Central memory CD8-positive, alpha-beta T cell (primary cell): ENCODE results near the gene PRIM1.
"Not testable (repeated sequence)": the region's sequence is repeated elsewhere in the genome, so short reads cannot be mapped to it uniquely, and the experiment has no call there.

Source experiments
- ATAC-seq: fragments of 150-1000 bp; cut with Tn5 transposase; replicated peaks from 2 replicates; pipeline ENCODE4 v1.10.0; 2022; ENCODE audit warnings: mild to moderate bottlenecking, moderate FRiP score, moderate number of reproducible peaks; ENCODE audit not compliant: poor library complexity, severe bottlenecking; ENCODE audit errors: extremely low read depth
- DNase-seq, 2 donors: peaks; one replicate each; pipeline ENCODE4 v3.0.0; 2021; ENCODE audit warnings: low spot score in 2 of 2
- H3K27ac Mint-ChIP-seq: one replicate; pipeline ENCODE4 v1.8.0; 2022; ENCODE audit warnings: low read depth, mild to moderate bottlenecking, moderate library complexity, mixed read lengths
- H3K27me3 Mint-ChIP-seq: one replicate; pipeline ENCODE4 v1.8.0; 2022; ENCODE audit warnings: mixed read lengths
- H3K36me3 Mint-ChIP-seq: one replicate; pipeline ENCODE4 v1.8.0; 2022; ENCODE audit warnings: mild to moderate bottlenecking, moderate library complexity, mixed read lengths; ENCODE audit not compliant: insufficient read depth
- H3K4me1 Mint-ChIP-seq: one replicate; pipeline ENCODE4 v1.8.0; 2022; ENCODE audit warnings: mixed read lengths
- H3K4me3 Mint-ChIP-seq: one replicate; pipeline ENCODE4 v1.8.0; 2022; ENCODE audit warnings: mild to moderate bottlenecking, moderate library complexity, mixed read lengths
- H3K9me3 Mint-ChIP-seq: one replicate; pipeline ENCODE4 v1.8.0; 2022; ENCODE audit warnings: mixed read lengths

PRIM1 gene

GRCh38 chr12:56751712-56752598, at the start of gene PRIM1:
PRIM1 (minus strand) TSS chr12:56752323; CDS start chr12:56752298, 25 bp downstream.
- ATAC-seq = peak; percentile 74
- Mint-ChIP-seq H3K9me3 (no peaks in the 10 kb centered on the region), H3K4me3 (peak within 1 kb of the TSS; percentile 92), H3K27me3 (no peaks in the 10 kb centered on the region), H3K4me1 (peaks cover 25% of the 10 kb centered on the region), H3K27ac (peak within 1 kb of the TSS; percentile 92), H3K36me3 (peaks cover 19% of the 10 kb centered on the region)
- DNase-seq = peak; percentile 65 to 68

GRCh38 chr12:56800221-56800620, 48.1 kb upstream of the PRIM1 start:
- no peaks in the 10 kb centered on the region for H3K36me3 Mint-ChIP-seq
- H3K4me3 Mint-ChIP-seq = no peak overlapping the region
- H3K27me3 Mint-ChIP-seq = no peaks in the 10 kb centered on the region
- no peak overlapping the region for H3K27ac Mint-ChIP-seq
- no peaks in the 10 kb centered on the region for H3K9me3 Mint-ChIP-seq
- DNase-seq (no peak), ATAC-seq (no peak)
- no peaks in the 10 kb centered on the region for H3K4me1 Mint-ChIP-seq

- H3K9me3 Mint-ChIP-seq, DNase-seq, H3K36me3 Mint-ChIP-seq, H3K27me3 Mint-ChIP-seq, H3K4me1 Mint-ChIP-seq, H3K27ac Mint-ChIP-seq, ATAC-seq, H3K4me3 Mint-ChIP-seq: not testable (repeated sequence)
These were observed 47.2 kb upstream of the PRIM1 start for GRCh38 chr12:56799345-56799744.

- H3K27me3 Mint-ChIP-seq = peaks cover 13% of the 10 kb centered on the region
- not testable (repeated sequence) for ATAC-seq, H3K4me3 Mint-ChIP-seq, H3K27ac Mint-ChIP-seq, H3K4me1 Mint-ChIP-seq, DNase-seq, H3K36me3 Mint-ChIP-seq, H3K9me3 Mint-ChIP-seq
These were observed 43.7 kb upstream of the PRIM1 start for GRCh38 chr12:56795791-56796190.

- H3K4me1 Mint-ChIP-seq, H3K36me3 Mint-ChIP-seq, H3K27ac Mint-ChIP-seq, DNase-seq, ATAC-seq, H3K9me3 Mint-ChIP-seq: not testable (repeated sequence)
- H3K27me3 Mint-ChIP-seq = peaks cover 20% of the 10 kb centered on the region
- peak overlapping the region; percentile 29 for H3K4me3 Mint-ChIP-seq
These were observed 43.0 kb upstream of the PRIM1 start for GRCh38 chr12:56795046-56795562.

- not testable (repeated sequence) for H3K36me3 Mint-ChIP-seq
These were observed 41.0 kb upstream of the PRIM1 start for GRCh38 chr12:56793124-56793523.

GRCh38 chr12:56792678-56793077, 40.6 kb upstream of the PRIM1 start:
- Mint-ChIP-seq H3K27ac (no peak overlapping the region), H3K4me1 (no peaks in the 10 kb centered on the region), H3K36me3 (no peaks in the 10 kb centered on the region), H3K9me3 (no peaks in the 10 kb centered on the region), H3K27me3 (peaks cover 20% of the 10 kb centered on the region), H3K4me3 (no peak overlapping the region)
- ATAC-seq (no peak), DNase-seq (no peak)

More at GRCh38 chr12:56793124-56793523, 41.0 kb upstream of the PRIM1 start:
- DNase-seq, H3K4me1 Mint-ChIP-seq, H3K9me3 Mint-ChIP-seq, H3K27ac Mint-ChIP-seq, ATAC-seq, H3K4me3 Mint-ChIP-seq: not testable (repeated sequence)
- peaks cover 20% of the 10 kb centered on the region for H3K27me3 Mint-ChIP-seq

- H3K4me3 Mint-ChIP-seq, ATAC-seq, DNase-seq, H3K36me3 Mint-ChIP-seq, H3K27ac Mint-ChIP-seq, H3K4me1 Mint-ChIP-seq, H3K9me3 Mint-ChIP-seq: not testable (repeated sequence)
- peaks cover 20% of the 10 kb centered on the region for H3K27me3 Mint-ChIP-seq
These were observed 37.3 kb upstream of the PRIM1 start for GRCh38 chr12:56789429-56789828.

- no peak for DNase-seq
- Mint-ChIP-seq H3K4me3 (no peak overlapping the region), H3K9me3 (no peaks in the 10 kb centered on the region), H3K4me1 (no peaks in the 10 kb centered on the region), H3K27ac (no peak overlapping the region), H3K36me3 (no peaks in the 10 kb centered on the region), H3K27me3 (peaks cover 15% of the 10 kb centered on the region)
- ATAC-seq = no peak
These were observed 35.4 kb upstream of the PRIM1 start for GRCh38 chr12:56787498-56787897.

- no peaks in the 10 kb centered on the region for H3K36me3 Mint-ChIP-seq
- H3K27me3 Mint-ChIP-seq = peaks cover 8% of the 10 kb centered on the region
- no peaks in the 10 kb centered on the region for H3K4me1 Mint-ChIP-seq
- ATAC-seq (no peak), DNase-seq (no peak)
- H3K9me3 Mint-ChIP-seq = no peaks in the 10 kb centered on the region
- H3K27ac Mint-ChIP-seq = no peak overlapping the region
- no peak overlapping the region for H3K4me3 Mint-ChIP-seq
These were observed 33.8 kb upstream of the PRIM1 start for GRCh38 chr12:56785874-56786273.

- Mint-ChIP-seq H3K36me3 (no peaks in the 10 kb centered on the region), H3K27ac (no peak overlapping the region), H3K4me3 (no peak overlapping the region), H3K27me3 (peaks cover 2% of the 10 kb centered on the region), H3K9me3 (no peaks in the 10 kb centered on the region), H3K4me1 (no peaks in the 10 kb centered on the region)
- ATAC-seq (no peak), DNase-seq (no peak)
These were observed 33.2 kb upstream of the PRIM1 start for GRCh38 chr12:56785141-56785865.

GRCh38 chr12:56781726-56782125, 29.6 kb upstream of the PRIM1 start:
- Mint-ChIP-seq H3K4me3 (no peak overlapping the region), H3K9me3 (no peaks in the 10 kb centered on the region), H3K27ac (no peak overlapping the region), H3K27me3 (no peaks in the 10 kb centered on the region), H3K36me3 (no peaks in the 10 kb centered on the region), H3K4me1 (no peaks in the 10 kb centered on the region)
- no peak for ATAC-seq
- DNase-seq = no peak
